Esophagus squamous epithelium (tissue), 5 donors: Measurements from ENCODE around the gene EHD3. TPM values are rescaled to one million over a fixed set of nuclear protein-coding genes. Genes with fewer than 3 reads are reported as not detected.

Source experiments
- DNase-seq: peaks from one replicate; lab custom pipeline; 2025; lab: John Stamatoyannopoulos, UW
- H3K27ac ChIP-seq, 4 donors: fragments of 200-600 bp; sonication (generic); one replicate each; pipeline ENCODE4 v1.5.1; 2016 to 2019; ENCODE audit warnings: mild to moderate bottlenecking in 1 of 4
- H3K27me3 ChIP-seq, 4 donors: fragments of 200-600 bp; sonication (generic); 1 replicate in 3 of 4; 2 replicates in 1 of 4; pipeline versions ENCODE4 v1.5.1 to v1.6.0; 2017 to 2021; ENCODE audit warnings: antibody characterized with exemption in 1 of 4
- H3K36me3 ChIP-seq, 3 donors: fragments of 200-600 bp; sonication (generic); one replicate each; pipeline ENCODE4 v1.5.1; 2016 to 2019
- H3K4me1 ChIP-seq, 3 donors: fragments of 200-600 bp; sonication (generic); one replicate each; pipeline ENCODE4 v1.5.1; 2017 to 2019
- H3K4me3 ChIP-seq, 4 donors: fragments of 200-600 bp; sonication (generic); 1 replicate in 3 of 4; 2 replicates in 1 of 4; pipeline ENCODE4 v1.5.1; 2016 to 2019; ENCODE audit warnings: mild to moderate bottlenecking in 2 of 4, moderate library complexity in 1 of 4
- H3K9me3 ChIP-seq, 3 donors: fragments of 200-600 bp; sonication (generic); one replicate each; pipeline ENCODE4 v1.5.1; 2016 to 2019
- CTCF ChIP-seq, 6 experiments: fragments of 450-650 bp in 4 of 6; fragments of 200-600 bp in 2 of 6; sonication (generic) in 2 of 6; IDR thresholded peaks; one replicate each; pipeline ENCODE4 v1.5.1; 2016 to 2019; ENCODE audit warnings: antibody characterized with exemption in 6 of 6, mild to moderate bottlenecking in 4 of 6, moderate library complexity in 4 of 6
- POLR2A ChIP-seq, 4 donors: fragments of 450-650 bp; IDR thresholded peaks; one replicate each; pipeline ENCODE4 v1.6.1; 2017; ENCODE audit warnings: antibody characterized with exemption in 4 of 4, mild to moderate bottlenecking in 4 of 4, moderate library complexity in 3 of 4
- WGBS, 2 donors: methylation state at CpG; one replicate each; pipeline ENCODE4 v1.1.5; 2018; 5-methylcytosine and 5-hydroxymethylcytosine counted together
- intact Hi-C: fragments of 100-400 bp; cut with DNase I; formaldehyde crosslinking; loops from one replicate; pipeline ENCODE4 v1.15.0; 2022
- total RNA-seq, 4 donors: library from RNA; depleted of rRNA; stranded (reverse); fragments of >200 nt; gene quantifications; one replicate each; pipeline ENCODE4 v1.1.0, GENCODE V29; 2016
- donor health status: DM: yes; HTN: yes; CAD: no.

EHD3 gene
- total RNA-seq, 4 donors from 2014 or later = 22.6 to 54.5 (median 38.1) TPM

- Histone ChIP-seq H3K27ac (peak overlapping the region; percentile 29 to 73 (median 54)), H3K36me3 (no peaks in the 10 kb centered on the region), H3K9me3 (no peaks in the 10 kb centered on the region), H3K4me3 (no peak overlapping the region), H3K4me1 (peaks cover 0 to 34% (median 0%) of the 10 kb centered on the region in 3 donors), H3K27me3 (no peaks in the 10 kb centered on the region)
- peak in 1 of 4 donors; percentile 22 for TF ChIP-seq POLR2A (IDR thresholded peaks at IDR 0.05)
- no peak for TF ChIP-seq CTCF (IDR thresholded peaks at IDR 0.05)
- DNase-seq = no peak
- WGBS, 2 donors = 51 to 57% methylated on average over 8 to 10 of the region's 11 CpGs
- intact Hi-C loops = no loop called here
Measured at GRCh38 chr2:31219131-31219969, 14.6 kb upstream of the EHD3 start.

GRCh38 chr2:31221544-31221943 lies 12.4 kb upstream of the EHD3 start:
- DNase-seq = no peak
- no peak for TF ChIP-seq CTCF (IDR thresholded peaks at IDR 0.05)
- TF ChIP-seq POLR2A (IDR thresholded peaks at IDR 0.05) = no peak

GRCh38 chr2:31222071-31222470 lies 11.9 kb upstream of the EHD3 start:
- Histone ChIP-seq H3K9me3 (no peaks in the 10 kb centered on the region), H3K27me3 (no peaks in the 10 kb centered on the region), H3K27ac (no peak overlapping the region), H3K36me3 (no peaks in the 10 kb centered on the region), H3K4me1 (peaks cover 0 to 42% (median 8%) of the 10 kb centered on the region in 3 donors), H3K4me3 (no peak overlapping the region)
- TF ChIP-seq POLR2A (IDR thresholded peaks at IDR 0.05) (no peak), CTCF (IDR thresholded peaks at IDR 0.05) (no peak)
- DNase-seq = no peak
- WGBS, 2 donors = 86 to 87% methylated on average over 4 of the region's 4 CpGs
- intact Hi-C loops = no loop called here

More at GRCh38 chr2:31221544-31221943, 12.4 kb upstream of the EHD3 start:
- WGBS, 2 donors = 52 to 74% methylated on average over 6 of the region's 6 CpGs
- no peaks in the 10 kb centered on the region for H3K36me3 ChIP-seq
- peaks cover 0 to 41% (median 4%) of the 10 kb centered on the region in 3 donors for H3K4me1 ChIP-seq
- intact Hi-C loops = no loop called here
- no peaks in the 10 kb centered on the region for H3K27me3 ChIP-seq
- H3K9me3 ChIP-seq = no peaks in the 10 kb centered on the region
- no peak overlapping the region for H3K4me3 ChIP-seq
- H3K27ac ChIP-seq = no peak overlapping the region

GRCh38 chr2:31223026-31223425 lies 10.9 kb upstream of the EHD3 start:
- intact Hi-C loops = no loop called here
- Histone ChIP-seq H3K27me3 (no peaks in the 10 kb centered on the region), H3K9me3 (no peaks in the 10 kb centered on the region), H3K4me3 (no peak overlapping the region), H3K4me1 (peaks cover 0 to 42% (median 15%) of the 10 kb centered on the region in 3 donors), H3K36me3 (no peaks in the 10 kb centered on the region), H3K27ac (no peak overlapping the region)
- 83% methylated on average over 4 of the region's 4 CpGs for WGBS, 2 donors
- DNase-seq = no peak
- no peak for TF ChIP-seq POLR2A (IDR thresholded peaks at IDR 0.05)
- no peak for TF ChIP-seq CTCF (IDR thresholded peaks at IDR 0.05)

- Histone ChIP-seq H3K4me1 (peaks cover 0 to 41% (median 15%) of the 10 kb centered on the region in 3 donors), H3K9me3 (no peaks in the 10 kb centered on the region), H3K4me3 (no peak overlapping the region), H3K27ac (no peak overlapping the region), H3K27me3 (no peaks in the 10 kb centered on the region), H3K36me3 (no peaks in the 10 kb centered on the region)
- no peak for TF ChIP-seq POLR2A (IDR thresholded peaks at IDR 0.05)
- no peak for TF ChIP-seq CTCF (IDR thresholded peaks at IDR 0.05)
- intact Hi-C loops = no loop called here
- no peak for DNase-seq
- 83 to 93% methylated on average over 7 of the region's 7 CpGs for WGBS, 2 donors
Measured at GRCh38 chr2:31223749-31224148, 10.2 kb upstream of the EHD3 start.
